ELR (cell line): ENCODE data around the gene USH2A.
A peak's percentile ranks its signal among the peaks of the same experiment; 100 is the strongest.

Experiments used
- DNase-seq: peaks from one replicate; pipeline ENCODE4 v3.0.0-alpha.2; 2015; ENCODE audit warnings: low read depth

The USH2A gene, protein sequence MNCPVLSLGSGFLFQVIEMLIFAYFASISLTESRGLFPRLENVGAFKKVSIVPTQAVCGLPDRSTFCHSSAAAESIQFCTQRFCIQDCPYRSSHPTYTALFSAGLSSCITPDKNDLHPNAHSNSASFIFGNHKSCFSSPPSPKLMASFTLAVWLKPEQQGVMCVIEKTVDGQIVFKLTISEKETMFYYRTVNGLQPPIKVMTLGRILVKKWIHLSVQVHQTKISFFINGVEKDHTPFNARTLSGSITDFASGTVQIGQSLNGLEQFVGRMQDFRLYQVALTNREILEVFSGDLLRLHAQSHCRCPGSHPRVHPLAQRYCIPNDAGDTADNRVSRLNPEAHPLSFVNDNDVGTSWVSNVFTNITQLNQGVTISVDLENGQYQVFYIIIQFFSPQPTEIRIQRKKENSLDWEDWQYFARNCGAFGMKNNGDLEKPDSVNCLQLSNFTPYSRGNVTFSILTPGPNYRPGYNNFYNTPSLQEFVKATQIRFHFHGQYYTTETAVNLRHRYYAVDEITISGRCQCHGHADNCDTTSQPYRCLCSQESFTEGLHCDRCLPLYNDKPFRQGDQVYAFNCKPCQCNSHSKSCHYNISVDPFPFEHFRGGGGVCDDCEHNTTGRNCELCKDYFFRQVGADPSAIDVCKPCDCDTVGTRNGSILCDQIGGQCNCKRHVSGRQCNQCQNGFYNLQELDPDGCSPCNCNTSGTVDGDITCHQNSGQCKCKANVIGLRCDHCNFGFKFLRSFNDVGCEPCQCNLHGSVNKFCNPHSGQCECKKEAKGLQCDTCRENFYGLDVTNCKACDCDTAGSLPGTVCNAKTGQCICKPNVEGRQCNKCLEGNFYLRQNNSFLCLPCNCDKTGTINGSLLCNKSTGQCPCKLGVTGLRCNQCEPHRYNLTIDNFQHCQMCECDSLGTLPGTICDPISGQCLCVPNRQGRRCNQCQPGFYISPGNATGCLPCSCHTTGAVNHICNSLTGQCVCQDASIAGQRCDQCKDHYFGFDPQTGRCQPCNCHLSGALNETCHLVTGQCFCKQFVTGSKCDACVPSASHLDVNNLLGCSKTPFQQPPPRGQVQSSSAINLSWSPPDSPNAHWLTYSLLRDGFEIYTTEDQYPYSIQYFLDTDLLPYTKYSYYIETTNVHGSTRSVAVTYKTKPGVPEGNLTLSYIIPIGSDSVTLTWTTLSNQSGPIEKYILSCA (N-terminal part only)

DNA sequence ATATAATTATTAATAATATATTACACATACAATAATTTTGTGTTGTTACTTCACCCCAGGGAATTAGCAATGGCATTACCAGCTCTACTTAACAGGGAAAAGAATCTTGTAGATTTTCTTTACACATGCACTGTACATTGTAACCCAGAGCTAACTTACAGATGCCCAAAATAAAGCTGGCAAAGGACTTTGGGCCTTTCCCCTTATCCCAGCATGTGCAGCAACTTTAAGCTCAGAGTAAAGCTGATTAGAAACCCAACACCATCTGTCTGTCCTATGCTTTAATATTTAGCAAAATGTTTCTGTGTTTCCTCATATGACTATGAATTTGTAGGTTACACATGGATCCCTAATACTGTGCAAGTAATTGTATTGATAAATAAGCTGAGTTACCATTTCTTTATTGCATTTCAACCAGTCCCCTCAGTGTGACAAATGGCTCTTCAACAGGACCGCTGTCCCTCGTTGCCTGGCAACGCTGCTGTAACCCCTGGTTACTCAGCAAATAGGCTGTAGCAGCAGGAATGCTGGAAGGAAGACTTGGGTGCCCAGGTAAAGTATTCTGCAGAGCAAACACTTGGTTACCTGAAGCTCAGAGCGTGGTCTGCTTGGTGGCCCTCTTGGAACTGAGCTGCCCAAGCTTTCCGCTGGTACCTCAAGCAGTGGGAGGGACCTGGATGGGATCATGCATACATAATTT lies at the start of gene USH2A:
TSS of gene USH2A (minus strand) at position 628 of the 700 bp plus-strand sequence. CDS start 1,112 bp downstream, outside the sequence.
- DNase-seq = no peak

DNA sequence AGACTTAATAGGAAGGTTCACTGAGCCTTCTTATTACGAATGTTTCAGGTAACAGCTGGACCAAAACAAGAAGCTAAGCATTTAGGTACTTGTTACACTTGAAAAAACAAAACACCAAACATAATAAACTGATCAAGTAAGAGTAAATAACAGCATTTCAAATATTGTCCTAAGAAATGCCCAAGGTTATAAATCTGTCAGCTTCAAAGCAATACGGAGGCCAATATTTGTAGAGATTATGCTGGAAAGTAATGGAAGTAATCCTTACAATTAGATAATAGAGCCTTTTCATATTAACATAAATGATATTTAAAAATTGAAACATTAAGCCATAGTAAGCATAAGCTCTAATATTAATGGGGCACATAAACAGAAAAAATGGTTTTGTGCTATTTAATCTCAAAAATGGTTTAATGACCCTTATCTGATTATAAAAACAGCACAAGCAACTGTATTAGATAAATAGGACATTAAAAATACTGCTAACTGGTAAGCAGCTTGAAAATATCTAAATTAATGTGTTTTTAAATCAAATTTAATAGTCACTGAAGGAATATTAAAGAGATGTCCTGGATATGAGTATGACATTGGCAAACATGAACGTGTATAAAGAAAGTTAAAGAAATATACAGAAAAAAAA lies 43.0 kb upstream of the USH2A start:
- no peak for DNase-seq

DNA sequence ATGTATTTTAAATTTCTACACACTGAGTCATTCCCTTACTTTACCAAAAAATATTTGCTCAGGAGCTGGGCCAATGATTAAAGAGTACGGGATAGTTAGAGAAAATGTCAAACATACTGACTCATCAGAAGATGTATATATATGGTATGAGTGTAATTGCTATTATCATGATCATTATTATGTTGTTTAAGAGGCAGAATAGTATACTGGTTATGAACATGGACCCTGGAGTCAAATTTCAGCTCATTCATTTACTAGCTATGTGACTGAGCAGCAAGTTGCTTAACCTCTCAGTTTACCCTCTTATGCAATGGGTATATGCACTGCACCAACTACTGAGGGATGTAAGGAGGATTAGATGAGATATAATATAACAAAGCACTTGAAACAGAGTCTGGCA lies 41.2 kb upstream of the USH2A start:
- peak; percentile 94 for DNase-seq

DNA sequence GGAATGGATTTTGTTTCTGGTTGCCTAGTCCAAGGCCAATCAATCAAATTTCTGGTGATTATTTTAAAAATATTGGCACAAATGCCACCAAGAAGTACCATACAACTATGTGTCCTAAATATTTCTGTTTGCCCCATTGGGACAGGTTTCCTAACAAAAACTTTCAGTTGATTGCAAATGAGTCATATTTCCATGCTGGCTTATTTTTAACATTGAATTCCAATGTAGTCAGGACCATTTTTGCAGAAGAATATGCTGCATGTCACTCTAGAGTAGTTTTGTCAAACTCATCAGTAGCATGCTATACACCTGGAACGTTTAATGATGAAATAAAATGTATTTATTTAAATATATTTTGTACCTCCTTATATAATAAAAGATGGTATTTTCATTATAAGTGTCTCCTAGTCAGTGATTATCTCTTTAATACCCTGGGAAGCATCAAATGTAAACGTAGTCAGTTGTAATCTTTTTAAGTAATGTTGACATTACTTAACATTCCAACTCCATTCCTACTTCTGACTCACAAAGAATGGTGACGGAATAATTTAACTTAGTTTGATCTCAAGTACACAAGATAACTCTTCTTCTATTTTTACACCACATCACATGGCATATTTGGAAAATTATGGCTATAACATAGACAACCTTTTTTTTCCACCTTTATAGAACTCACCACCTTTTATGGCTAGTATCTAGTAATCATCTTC lies 39.0 kb upstream of the USH2A start:
- DNase-seq = peak; percentile 65

DNA sequence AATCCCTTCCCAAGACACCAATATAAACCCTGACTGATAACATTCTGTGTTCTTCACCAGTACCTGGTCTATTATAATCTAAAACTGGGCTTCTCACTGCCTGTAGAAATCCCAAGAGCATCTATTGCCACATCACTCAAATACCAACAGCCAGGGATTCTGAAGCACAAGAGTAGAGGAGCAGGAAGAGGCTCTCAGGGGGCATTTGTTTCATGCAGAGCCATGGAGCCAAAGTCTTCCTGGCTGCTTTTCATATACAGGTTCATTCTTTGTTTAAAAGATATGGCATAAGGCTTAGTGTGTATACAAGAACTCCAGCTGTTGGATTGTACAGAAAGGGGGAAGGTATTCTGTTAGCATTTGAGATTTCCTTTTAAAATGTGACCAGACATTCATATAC lies 38.2 kb upstream of the USH2A start:
- no peak for DNase-seq

DNA sequence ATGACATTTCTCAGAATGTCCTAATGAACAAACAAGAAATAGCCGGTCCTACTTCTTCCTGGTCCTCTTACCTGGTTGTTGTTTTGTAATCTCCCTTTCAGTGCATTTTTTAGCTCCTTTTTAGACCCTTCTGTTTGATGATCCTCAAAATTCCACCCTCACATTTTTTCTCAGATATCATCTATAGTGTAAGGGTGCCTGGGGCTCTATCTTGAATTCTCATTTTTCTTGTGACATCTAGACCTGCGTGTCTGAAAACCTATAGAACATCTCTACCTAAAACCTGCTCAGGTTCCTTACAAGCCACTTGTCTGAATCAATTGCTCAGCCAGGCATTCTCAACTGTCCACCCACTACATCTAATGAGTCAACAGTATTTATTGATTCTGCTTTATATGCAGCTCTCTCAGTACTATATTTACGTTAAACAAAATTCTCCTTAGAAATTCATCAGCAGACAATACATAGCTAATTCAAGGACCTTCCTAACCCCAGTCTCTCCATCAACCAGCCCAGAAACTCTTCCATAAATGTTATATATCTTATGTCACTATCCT lies 36.5 kb upstream of the USH2A start:
- DNase-seq = peak; percentile 11

DNA sequence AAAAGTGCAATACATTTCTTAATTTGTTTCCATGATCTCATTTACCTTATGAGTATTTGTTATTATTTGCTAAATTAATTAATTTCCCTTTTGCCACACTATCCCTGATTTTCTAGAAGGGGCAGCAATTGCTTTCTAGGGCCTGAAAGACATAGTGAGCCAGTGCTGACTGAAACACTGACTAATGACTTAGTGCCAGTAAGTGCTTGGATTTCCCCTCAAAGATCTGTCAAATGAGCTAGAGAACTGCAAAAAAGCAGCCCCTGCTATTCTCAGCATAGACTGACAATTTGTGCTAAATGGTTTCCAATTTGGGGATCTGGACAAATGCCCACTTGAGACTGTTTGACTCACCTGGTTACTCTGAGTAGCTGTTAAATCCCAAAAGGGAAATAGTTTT lies 35.6 kb upstream of the USH2A start:
- DNase-seq = peak; percentile 11

DNA sequence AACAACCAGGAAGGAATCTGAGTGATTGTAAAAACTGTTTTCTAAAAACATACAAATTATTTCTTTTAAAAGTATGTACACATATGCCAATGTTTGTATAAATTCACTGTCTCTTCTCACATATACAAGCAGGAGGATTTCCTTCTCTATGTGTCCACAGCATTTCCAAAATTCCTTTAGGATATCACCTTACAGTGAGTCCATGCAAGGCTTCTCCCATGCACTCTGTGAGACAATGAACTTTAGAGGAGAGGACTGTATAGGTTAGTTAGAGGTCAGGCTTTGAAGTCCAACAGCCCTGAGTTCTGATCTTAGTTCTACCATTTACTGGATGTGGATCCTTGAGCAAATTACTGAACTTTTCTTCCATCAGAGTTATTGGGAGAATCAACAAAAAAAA lies 34.1 kb upstream of the USH2A start:
- no peak for DNase-seq

DNA sequence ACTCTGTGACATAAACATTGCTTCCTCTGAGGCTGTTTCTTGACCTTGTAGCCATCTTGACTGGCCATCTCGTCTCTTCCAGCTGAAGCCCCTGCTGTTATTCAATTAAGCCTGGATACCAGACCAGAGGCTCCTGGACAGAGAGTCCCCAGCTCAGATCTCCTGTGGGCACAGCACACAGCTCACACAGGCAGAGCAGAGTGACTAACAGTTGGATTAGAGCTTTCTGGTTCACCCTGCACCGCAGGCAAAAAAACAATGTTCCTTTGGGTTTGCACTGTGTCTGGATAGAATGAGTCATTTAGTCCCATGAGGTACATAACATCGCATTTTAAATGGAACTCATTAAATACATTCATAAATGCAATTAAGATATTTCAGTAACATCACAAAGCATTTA lies 33.4 kb upstream of the USH2A start:
- peak; percentile 84 for DNase-seq

DNA sequence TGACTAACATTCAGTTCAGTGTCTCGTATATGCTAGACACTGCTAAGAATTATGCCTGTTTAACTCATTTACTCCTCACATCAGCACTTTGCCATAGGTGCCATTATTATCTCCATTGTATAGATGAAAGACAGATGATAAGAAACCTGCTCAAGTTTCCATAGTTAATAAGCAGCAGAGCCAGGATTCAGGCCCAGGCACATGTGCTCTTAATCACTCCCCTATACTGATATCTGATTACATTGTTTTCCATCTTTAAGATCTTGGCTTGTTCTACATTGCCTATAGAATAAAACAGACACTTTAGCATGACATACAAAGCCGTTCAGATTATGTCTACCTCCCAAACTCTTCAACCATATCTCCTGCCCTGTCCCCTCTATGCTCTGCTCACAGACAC lies 30.5 kb upstream of the USH2A start:
- no peak for DNase-seq

DNA sequence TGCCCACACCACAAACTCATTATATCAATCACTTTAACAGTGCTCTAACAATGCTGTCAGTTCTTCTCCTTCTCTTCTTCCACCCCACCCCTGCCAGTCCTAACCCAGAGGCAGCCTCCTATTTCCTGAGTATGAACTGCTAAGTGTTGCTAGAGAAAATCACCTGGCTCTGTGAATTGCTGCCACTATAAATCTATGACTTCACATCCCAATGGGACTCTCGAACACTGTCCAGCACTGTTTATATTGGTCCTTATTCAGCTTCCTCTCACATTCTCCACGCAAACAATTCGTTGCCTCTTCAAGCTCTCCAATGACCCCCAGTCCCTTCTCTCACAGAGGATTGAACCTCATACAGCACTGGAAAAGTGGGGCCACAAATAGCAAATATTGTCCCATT lies 27.0 kb upstream of the USH2A start:
- no peak for DNase-seq

DNA sequence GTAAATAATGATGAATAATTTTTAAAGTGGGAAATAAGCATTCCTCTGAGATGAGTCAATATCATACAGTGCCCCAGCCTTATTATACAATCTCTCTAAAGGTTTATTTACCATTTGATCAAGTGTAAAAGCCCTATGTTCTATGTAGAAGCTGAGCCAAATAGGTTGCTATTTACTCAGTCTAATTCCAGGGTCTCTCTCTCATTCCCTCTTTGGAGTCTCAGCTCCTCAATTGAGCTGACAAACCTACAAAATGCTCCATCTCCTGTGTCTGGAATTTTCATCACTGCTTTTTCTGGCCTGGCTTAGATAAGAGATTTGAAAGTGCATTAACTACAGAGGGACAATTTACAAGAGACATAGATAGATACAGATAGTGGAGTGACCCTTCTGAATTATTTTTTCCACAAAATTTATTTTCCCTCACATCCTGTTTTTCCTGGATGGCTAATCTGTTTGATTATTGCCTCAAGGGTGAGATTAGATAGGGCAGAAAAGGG lies 24.8 kb upstream of the USH2A start:
- peak; percentile 56 for DNase-seq

DNA sequence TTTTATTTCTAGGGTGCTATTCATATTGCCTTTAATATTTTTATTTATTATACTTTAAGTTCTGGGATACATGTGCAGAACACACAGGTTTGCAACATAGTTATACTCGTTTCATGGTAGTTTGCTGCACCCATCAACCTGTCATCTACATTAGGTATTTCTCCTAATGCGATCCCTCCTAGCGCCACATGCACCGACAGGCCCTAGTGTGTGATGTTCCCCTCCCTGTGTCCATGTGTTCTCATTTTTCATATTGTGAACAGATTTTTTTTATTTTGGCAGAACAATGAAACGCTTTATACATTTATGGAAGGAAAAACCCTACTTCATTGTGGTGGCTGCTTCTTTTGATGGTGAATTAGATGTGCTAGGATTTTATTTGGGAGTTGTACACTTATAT lies 14.4 kb upstream of the USH2A start:
- no peak for DNase-seq

DNA sequence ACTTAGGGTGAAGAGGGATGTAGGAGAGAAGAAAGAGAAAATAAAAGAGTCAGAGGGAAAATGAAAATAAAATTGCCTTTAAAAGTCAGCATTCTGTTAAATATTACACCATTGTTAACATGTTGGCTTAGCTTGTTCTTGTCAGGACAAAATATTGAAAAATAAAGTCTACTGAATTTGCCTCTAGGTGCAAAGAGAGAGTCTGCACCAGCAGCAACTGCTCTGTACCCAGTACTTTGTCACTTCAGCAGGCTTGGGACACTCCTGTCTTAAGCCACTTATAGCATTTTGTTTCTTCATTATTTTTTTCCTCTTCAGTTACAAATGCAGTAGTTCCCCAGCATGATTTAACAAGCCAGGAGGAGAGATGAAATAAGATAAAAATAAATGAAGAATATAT lies 11.0 kb upstream of the USH2A start:
- DNase-seq = no peak

DNA sequence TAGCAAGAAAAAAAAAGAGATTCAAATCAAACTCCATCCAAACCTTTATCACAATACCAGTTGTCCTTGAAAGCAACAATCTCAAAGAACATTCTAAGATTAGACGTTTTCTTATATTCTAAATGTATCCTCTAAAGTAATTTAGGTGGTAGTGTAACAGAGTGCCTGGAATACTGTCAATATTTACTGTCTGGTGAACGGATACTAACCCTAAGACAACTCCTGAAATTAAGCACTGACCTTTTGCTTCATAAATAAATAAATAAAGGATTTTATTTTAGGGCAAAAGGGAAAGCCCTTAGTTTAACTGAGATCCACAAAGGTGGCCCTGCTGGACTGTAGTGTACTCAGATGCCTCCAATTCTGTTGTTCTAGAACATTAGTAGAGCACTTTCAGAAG lies 9.9 kb upstream of the USH2A start:
- DNase-seq = no peak

DNA sequence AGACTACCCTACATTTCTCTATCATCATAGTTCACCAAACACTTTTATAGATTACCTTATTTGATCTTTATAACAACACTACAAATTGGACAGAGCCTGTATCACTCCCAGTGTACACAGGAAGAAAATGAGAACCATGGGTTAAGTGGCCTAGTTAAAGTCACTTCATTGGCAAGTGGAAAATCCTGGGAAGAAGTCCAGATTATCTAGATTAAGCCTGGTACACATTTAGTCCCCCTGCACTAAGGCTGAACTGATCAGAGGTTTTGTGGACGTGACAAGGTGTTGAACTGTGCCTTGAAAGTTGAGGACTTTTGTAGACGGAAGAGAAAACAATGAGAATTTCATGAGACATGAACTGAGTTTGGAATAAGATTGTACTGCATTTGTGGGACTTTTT lies 7.5 kb upstream of the USH2A start:
- no peak for DNase-seq

DNA sequence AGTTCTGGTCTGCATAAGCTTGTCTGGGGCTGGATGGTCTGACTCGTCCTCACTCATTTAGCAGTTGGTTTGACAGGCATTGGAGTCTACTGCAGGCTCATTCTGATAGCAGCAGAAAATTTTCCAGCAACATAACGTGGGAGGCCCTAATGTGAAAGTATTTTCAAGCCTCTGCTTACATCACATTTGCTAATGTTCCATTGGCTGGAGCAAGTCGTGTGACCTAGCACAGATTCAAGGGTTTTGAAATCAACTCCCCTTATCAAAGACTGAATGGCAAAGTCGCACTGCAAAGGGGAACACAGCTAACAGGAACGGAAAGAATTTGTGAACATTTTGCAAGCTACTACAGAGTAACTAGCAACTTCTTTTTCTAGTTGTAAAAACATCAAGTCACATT lies 2.3 kb upstream of the USH2A start:
- no peak for DNase-seq

DNA sequence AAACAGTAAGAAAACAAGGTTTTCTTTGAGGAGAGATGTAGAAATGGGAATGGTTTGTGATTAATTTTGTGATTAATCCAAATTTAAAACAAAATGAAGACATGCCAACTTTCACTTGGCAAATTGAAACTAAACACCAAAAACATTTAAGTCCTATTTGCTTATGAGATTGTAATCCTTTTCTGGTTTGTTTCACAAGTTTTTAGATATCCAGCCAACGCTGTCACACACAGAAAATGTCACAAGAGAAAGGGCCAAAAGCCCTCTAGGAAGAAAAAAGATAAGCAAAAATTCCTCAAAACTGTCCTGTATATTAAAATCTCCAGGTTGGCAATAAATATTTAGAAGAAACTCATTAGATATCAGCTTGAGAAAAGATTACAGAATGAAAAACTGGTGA lies 2.5 kb downstream of the USH2A start:
- no peak for DNase-seq

DNA sequence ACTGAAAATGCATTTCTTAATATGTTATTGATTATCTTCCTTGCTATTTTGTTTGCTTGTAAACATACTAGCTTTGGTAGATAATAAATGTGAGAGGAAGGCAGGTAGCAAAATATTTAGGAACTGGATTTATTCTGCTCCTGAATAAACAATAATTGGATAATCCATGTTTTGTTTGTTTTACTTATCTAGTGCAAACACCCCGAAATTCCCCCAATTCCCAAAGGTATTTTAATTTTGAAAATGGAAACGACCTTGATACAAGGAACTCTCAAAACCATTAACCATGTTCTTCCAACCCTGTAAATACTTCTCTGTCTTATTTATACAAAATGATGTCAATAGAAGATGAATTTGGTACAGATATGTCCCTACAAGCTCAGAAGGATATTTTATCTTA lies 3.0 kb downstream of the USH2A start:
- DNase-seq = no peak

DNA sequence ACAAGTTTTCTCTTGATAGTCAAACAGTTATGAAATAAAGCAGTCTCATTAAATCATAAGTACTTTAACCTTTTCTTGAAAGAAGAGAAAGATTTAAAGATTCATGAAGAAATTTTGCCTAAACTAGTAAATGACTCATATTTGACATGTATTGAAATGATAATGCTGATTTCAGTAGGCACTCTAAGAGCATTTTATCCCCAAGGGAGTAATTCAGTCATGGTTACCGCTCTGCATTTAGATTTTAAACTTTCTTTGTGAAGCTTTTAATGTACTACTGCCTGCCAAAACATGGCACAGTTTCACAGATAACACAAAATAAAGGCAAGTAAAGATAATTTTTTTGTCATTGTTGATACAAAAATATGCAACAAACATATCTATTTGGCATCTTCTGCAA lies 6.8 kb downstream of the USH2A start:
- peak; percentile 6 for DNase-seq
